Pancreas (tissue), 10 donors: Measurements from ENCODE around the gene RAC2. TPM values are rescaled to one million over a fixed set of nuclear protein-coding genes. Genes with fewer than 3 reads are reported as not detected.
A peak's percentile ranks its signal among the peaks of the same experiment; 100 is the strongest.

ENCODE experiments used
- ATAC-seq, 4 donors: fragments of 200-7000 bp; cut with Tn5 transposase; one replicate each; pipeline versions ENCODE4 v1.8.0 to v1.9.1; 2020; ENCODE audit warnings: mild to moderate bottlenecking in 4 of 4, moderate library complexity in 4 of 4
- DNase-seq, 6 donors: peaks; one replicate each; pipeline ENCODE4 v3.0.0-alpha.2; 2020
- FAIRE-seq: peaks from 2 replicates; lab custom pipeline; 2012; peaks lifted over from hg19 to GRCh38; lab: Jason Lieb, UNC
- H3K27ac ChIP-seq, 4 donors: fragments of 200-600 bp; sonication (generic); 1 replicate in 3 of 4; 2 replicates in 1 of 4; pipeline versions ENCODE4 v1.5.0 to v1.8.0; 2020
- H3K27me3 ChIP-seq, 4 donors: fragments of 200-600 bp; one replicate each; pipeline ENCODE4 v1.8.0; 2021
- H3K36me3 ChIP-seq, 3 donors: fragments of 200-600 bp; sonication (generic) in 1 of 3; one replicate each; pipeline versions ENCODE4 v1.5.0 to v1.8.0; 2020 to 2021
- H3K4me1 ChIP-seq, 3 donors: fragments of 200-600 bp; one replicate each; pipeline ENCODE4 v1.8.0; 2021
- H3K4me3 ChIP-seq, 4 donors: fragments of 200-600 bp; sonication (generic) in 2 of 4; one replicate each; pipeline versions ENCODE4 v1.5.0 to v1.8.0; 2020 to 2021
- H3K9me3 ChIP-seq, 4 donors: fragments of 200-600 bp; one replicate each; pipeline ENCODE4 v1.8.0; 2021
- WGBS, 2 donors: extraction: QIAGEN DNeasy Blood & Tissue Kit; methylation state at CpG; one replicate each; pipeline ENCODE4 v1.1.7; 2013; 5-methylcytosine and 5-hydroxymethylcytosine counted together
- intact Hi-C, 3 donors: fragments of 100-400 bp; cut with DNase I; formaldehyde crosslinking; loops; one replicate each; pipeline versions ENCODE4 v1.11.1 to v1.14.2; 2022
- polyA plus RNA-seq, 2 donors: library from polyadenylated mRNA; stranded (reverse); fragments of 200-250 nt; gene quantifications; one replicate each; pipeline ENCODE4 v1.2.3, GENCODE V29; 2013
- total RNA-seq, 6 donors: library from RNA; stranded (reverse); fragmentation: NEBNext Ultra II Directional in 4 of 6; extraction: Animal tissue kit (Norgen Biotek cat#: 25700) in 4 of 6; gene quantifications; one replicate each; pipeline versions ENCODE4 v1.2.1 to v1.2.4, GENCODE V29; 2021 to 2023
- TF ChIP-seq, protein P1 (sequence below), 4 donors: fragments of 200-600 bp; sonication (generic) in 3 of 4; IDR thresholded peaks; one replicate each; pipeline versions ENCODE4 v1.5.0 to v1.8.0; 2021; ENCODE audit warnings: antibody characterized with exemption in 4 of 4
- donor health status: healthy with polysubstance abuse.
- donor health status: DM: no; HTN: no; CAD: no; lungs with moderate emphysema.
- donor health status: DM: no; HTN: no; CAD: no.
- donor health status: control.
- donor health status: control.
- donor health status: Bipolar disorder and iron deficiency.
- donor health status: DM: yes; HTN: yes; CAD: no.
- donor health status: DM: no; HTN: no; CAD: no.
- donor health status: DM: no; HTN: no; CAD: no.
- donor health status: DM: yes; HTN: yes; CAD: no.

RAC2 gene
- total and polyA plus RNA-seq, 8 donors = 0.91 to 12.8 (median 3.0) TPM

DNA sequence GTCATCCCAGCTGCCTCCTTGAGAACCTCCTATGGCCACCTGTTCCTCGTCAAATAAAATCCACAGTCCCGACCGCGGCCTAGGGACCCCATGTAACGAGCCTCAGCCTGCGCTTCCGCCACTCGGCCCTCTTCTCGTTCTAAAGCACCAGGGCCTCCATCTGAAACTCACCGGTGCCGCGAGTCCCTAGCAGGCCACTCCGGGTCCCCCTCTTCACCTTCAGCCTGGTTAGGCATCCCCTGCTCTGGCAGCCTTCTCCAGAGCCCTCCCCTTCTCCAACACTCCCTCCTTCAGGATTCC is 29.4 kb downstream of the RAC2 start:
- peak in 1 of 6 donors; percentile 27 for DNase-seq

DNA sequence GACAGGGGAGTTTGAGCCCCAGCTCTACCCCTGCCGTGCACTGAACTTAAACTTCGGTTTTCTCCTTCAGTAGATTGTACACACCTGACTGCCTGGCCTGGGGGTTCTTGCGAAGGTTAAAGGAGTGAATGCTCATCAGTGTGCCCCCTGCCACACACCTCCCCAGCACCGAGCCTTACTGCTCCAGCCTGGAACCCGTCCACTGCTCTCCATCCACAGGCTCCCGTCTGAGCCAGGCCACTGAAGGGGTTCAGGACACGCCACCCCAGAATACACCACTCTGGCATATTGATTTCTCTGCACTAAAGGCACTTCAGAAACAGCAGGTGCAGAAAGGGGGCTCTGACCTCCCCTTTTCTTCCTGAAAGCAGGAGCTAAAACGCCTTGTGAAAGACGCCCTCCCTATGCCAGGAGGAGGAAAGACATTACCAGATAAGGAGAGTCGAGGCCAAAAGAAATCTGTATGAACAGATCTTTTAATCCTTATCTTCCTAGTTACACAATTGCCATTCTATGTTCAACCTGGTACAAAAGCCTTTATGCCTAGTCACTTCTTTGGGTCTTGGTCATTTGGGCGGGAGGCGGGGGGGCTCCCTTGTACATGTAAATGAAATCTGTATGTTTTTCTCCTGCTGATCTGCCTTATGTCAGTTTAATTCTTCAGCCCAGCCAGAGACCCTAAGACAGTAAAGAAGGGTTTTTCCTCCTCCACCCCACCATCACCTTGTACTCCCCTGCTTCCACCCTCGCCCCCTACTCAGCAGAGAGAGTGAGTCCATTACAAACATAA is 29.9 kb downstream of the RAC2 start:
- 69 to 76% methylated on average over 13 of the region's 13 CpGs for WGBS, 2 donors

More for the DNA sequence above, 29.4 kb downstream of the RAC2 start:
- intact Hi-C loops = no loop called here
- no peak overlapping the region for H3K27ac ChIP-seq
- H3K36me3 ChIP-seq = no peaks in the 10 kb centered on the region
- ATAC-seq (no peak), FAIRE-seq (no peak)
- no peaks in the 10 kb centered on the region for H3K27me3 ChIP-seq
- H3K9me3 ChIP-seq = no peaks in the 10 kb centered on the region
- TF ChIP-seq, protein P1, sequence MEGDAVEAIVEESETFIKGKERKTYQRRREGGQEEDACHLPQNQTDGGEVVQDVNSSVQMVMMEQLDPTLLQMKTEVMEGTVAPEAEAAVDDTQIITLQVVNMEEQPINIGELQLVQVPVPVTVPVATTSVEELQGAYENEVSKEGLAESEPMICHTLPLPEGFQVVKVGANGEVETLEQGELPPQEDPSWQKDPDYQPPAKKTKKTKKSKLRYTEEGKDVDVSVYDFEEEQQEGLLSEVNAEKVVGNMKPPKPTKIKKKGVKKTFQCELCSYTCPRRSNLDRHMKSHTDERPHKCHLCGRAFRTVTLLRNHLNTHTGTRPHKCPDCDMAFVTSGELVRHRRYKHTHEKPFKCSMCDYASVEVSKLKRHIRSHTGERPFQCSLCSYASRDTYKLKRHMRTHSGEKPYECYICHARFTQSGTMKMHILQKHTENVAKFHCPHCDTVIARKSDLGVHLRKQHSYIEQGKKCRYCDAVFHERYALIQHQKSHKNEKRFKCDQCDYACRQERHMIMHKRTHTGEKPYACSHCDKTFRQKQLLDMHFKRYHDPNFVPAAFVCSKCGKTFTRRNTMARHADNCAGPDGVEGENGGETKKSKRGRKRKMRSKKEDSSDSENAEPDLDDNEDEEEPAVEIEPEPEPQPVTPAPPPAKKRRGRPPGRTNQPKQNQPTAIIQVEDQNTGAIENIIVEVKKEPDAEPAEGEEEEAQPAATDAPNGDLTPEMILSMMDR (IDR thresholded peaks at IDR 0.05) = no peak
- H3K4me3 ChIP-seq = no peak overlapping the region
- 77 to 90% methylated on average over 13 of the region's 13 CpGs for WGBS, 2 donors
- H3K4me1 ChIP-seq = no peaks in the 10 kb centered on the region

DNA sequence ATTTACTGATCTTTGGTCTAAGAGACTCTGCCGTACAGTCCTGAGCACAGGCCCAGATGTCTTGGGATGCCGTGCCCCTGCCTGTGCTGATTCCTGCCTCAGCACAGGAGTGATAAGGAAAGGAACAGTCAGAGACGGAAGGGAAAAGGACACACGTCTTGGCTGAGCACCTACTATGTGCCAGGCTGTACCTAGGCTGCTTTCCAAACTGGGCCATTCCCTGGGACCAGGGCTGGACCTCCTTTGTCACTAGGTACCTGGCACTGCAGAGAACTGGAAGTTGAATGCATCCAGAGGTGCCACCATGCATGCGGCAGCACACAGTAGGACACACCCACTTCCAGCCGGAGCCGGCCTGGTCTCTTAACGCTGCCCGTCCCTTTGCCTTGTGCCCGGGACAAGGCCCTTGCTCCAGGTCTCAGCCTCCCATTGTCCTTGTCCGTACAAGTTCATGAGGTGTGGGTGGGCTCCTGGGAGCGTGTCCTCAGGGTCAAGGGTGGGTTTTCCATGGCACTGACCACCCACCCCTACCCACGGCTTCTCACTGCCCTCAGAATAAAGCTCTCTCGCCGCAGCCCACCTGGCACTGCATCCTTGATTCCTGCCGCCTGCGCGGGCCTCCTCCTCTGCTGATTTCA is 30.7 kb downstream of the RAC2 start:
- ATAC-seq = no peak
- Histone ChIP-seq H3K36me3 (no peaks in the 10 kb centered on the region), H3K27ac (no peak overlapping the region), H3K27me3 (no peaks in the 10 kb centered on the region), H3K4me3 (no peak overlapping the region), H3K9me3 (no peaks in the 10 kb centered on the region), H3K4me1 (no peaks in the 10 kb centered on the region)
- no peak for FAIRE-seq
- no peak for DNase-seq
- WGBS, 2 donors = 84 to 89% methylated on average over 18 of the region's 18 CpGs
- intact Hi-C loops = no loop called here
- TF ChIP-seq, protein P1 (IDR thresholded peaks at IDR 0.05) = no peak

More for the DNA sequence above, 29.9 kb downstream of the RAC2 start:
- no peaks in the 10 kb centered on the region for H3K4me1 ChIP-seq
- ATAC-seq = no peak
- peak in 1 of 6 donors; percentile 28 for DNase-seq
- TF ChIP-seq, protein P1 (IDR thresholded peaks at IDR 0.05) = no peak
- H3K9me3 ChIP-seq = no peaks in the 10 kb centered on the region
- FAIRE-seq = no peak
- H3K4me3 ChIP-seq = no peak overlapping the region
- intact Hi-C loops = no loop called here
- H3K36me3 ChIP-seq = no peaks in the 10 kb centered on the region
- no peaks in the 10 kb centered on the region for H3K27me3 ChIP-seq
- H3K27ac ChIP-seq = no peak overlapping the region

DNA sequence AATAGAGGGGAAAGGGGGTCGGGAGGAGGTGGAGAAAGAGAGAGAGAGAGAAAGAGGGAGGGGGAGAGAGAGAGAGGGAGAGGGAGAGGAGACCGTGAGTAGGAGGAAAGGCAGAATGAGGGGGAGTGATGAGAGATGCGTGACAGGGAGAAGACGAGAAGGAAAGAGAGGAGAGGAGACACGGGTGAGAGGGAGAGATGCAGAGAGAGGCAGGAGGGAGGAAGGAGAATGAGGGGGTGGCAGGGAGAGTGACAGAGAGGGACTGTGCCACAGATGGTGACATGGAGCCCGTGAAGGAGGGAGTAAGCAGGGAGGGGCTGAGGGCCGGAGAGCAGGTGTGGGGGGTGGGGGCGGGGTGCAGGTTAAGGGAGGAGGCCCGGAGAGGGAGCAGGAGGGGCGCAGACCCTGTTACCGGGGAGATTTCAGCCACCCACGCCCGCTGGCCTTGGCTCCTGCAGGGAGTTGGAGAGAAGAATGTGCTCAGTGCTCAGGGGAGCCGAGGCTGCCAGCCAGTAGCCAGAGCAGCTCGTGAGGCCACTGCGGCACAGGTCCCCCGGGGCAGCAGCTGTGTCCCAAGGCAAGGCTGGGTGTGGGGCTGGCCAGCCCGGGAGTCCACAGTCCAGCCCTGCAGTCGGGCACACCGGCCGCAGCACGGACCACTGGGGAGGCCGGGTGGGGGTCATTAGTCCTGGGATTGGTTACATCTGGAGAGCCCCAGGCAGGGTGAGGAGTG is 31.7 kb downstream of the RAC2 start, which contains the start of gene SSTR3:
Gene SSTR3, minus strand, starts transcription at position 304 of the 733 bp plus-strand sequence. CDS start 4,674 bp downstream, outside the sequence.
- ATAC-seq (peak; percentile 56 to 86 (median 76)), FAIRE-seq (no peak), DNase-seq (peak in 3 of 6 donors; percentile 28 to 52 (median 33))
- no peak within 1 kb of the TSS for H3K27ac ChIP-seq
- intact Hi-C loops = no loop called here
- no peaks in the 10 kb centered on the region for H3K9me3 ChIP-seq
- H3K36me3 ChIP-seq = no peaks in the 10 kb centered on the region
- WGBS, 2 donors = 11 to 13% methylated on average over 23 of the region's 23 CpGs
- H3K27me3 ChIP-seq = no peaks in the 10 kb centered on the region
- H3K4me1 ChIP-seq = no peaks in the 10 kb centered on the region
- TF ChIP-seq, protein P1 (IDR thresholded peaks at IDR 0.05) = no peak
- H3K4me3 ChIP-seq = no peak within 1 kb of the TSS
